Natural killer cell (primary cell): ENCODE measurements around the gene WDR54. TPM values are rescaled to one million over a fixed set of nuclear protein-coding genes. Genes with fewer than 3 reads are reported as not detected.
A peak's percentile ranks its signal among the peaks of the same experiment; 100 is the strongest.

Experiments
- ATAC-seq, 3 donors: fragments of 150-1000 bp in 2 of 3; fragments of 200-7000 bp in 1 of 3; cut with Tn5 transposase; 1 replicate in 1 of 3; 2 replicates in 2 of 3; pipeline ENCODE4 v1.10.0; 2021; ENCODE audit warnings: mild to moderate bottlenecking in 2 of 3, moderate library complexity in 2 of 3
- DNase-seq, 2 donors: peaks; one replicate each; pipeline versions ENCODE4 v3.0.0 to v3.0.0-alpha.2; 2013 to 2021; ENCODE audit warnings: mixed read lengths in 1 of 2
- H3K27ac ChIP-seq: one replicate; pipeline ENCODE4 v1.5.1; 2013; ENCODE audit warnings: mild to moderate bottlenecking, low read length
- H3K27me3 ChIP-seq: one replicate; pipeline ENCODE4 v1.6.1; 2013; ENCODE audit warnings: low read length; ENCODE audit not compliant: control insufficient read depth, insufficient read depth
- H3K36me3 ChIP-seq: one replicate; pipeline ENCODE4 v1.6.1; 2013; ENCODE audit warnings: low read length; ENCODE audit not compliant: control insufficient read depth, insufficient read depth
- H3K4me1 ChIP-seq: one replicate; pipeline ENCODE4 v1.6.1; 2013; ENCODE audit warnings: low read length; ENCODE audit not compliant: control insufficient read depth, insufficient read depth
- H3K4me3 ChIP-seq: one replicate; pipeline ENCODE4 v1.5.1; 2013; ENCODE audit warnings: low read length
- H3K9me3 ChIP-seq: one replicate; pipeline ENCODE4 v1.6.1; 2013; ENCODE audit warnings: low read length; ENCODE audit not compliant: control insufficient read depth, insufficient read depth
- H3K27ac Mint-ChIP-seq, 2 donors: one replicate each; pipeline ENCODE4 v1.8.0; 2022; ENCODE audit warnings: mild to moderate bottlenecking in 2 of 2, mixed read lengths in 2 of 2, moderate library complexity in 1 of 2
- H3K27me3 Mint-ChIP-seq, 2 donors: one replicate each; pipeline ENCODE4 v1.8.0; 2022; ENCODE audit warnings: low read depth in 2 of 2, mixed read lengths in 2 of 2
- H3K36me3 Mint-ChIP-seq: one replicate; pipeline ENCODE4 v1.8.0; 2022; ENCODE audit warnings: mixed read lengths
- H3K4me1 Mint-ChIP-seq, 2 donors: one replicate each; pipeline ENCODE4 v1.8.0; 2022; ENCODE audit warnings: mixed read lengths in 2 of 2
- H3K4me3 Mint-ChIP-seq: one replicate; pipeline ENCODE4 v1.8.0; 2022; ENCODE audit warnings: mild to moderate bottlenecking, moderate library complexity, mixed read lengths
- H3K9me3 Mint-ChIP-seq, 2 donors: one replicate each; pipeline ENCODE4 v1.8.0; 2022; ENCODE audit warnings: mixed read lengths in 2 of 2
- WGBS: methylation state at CpG from one replicate; pipeline ENCODE4 v1.1.7; 2013; ENCODE audit warnings: missing lambda C conversion rate; ENCODE audit not compliant: insufficient coverage; 5-methylcytosine and 5-hydroxymethylcytosine counted together
- intact Hi-C: fragments of 100-400 bp; cut with micrococcal nuclease; formaldehyde crosslinking; loops from one replicate; pipeline ENCODE4 v1.14.2; 2022
- total RNA-seq, 4 donors: library from RNA; stranded (reverse); fragments of 120-200 nt in 1 of 4; gene quantifications; one replicate each; pipeline versions ENCODE4 v1.2.3 to v1.2.4, GENCODE V29; 2013 to 2022
- TF ChIP-seq, protein P1 (sequence below): fragments of 200-600 bp; IDR thresholded peaks from one replicate; pipeline ENCODE4 v1.8.0; 2022; ENCODE audit warnings: antibody characterized with exemption

Gene WDR54
- total RNA-seq, 3 donors from 2014 or later (not counting 1 experiment from before 2014, with no cell fraction given), result 28.0 to 35.3 (median 28.0) TPM

DNA sequence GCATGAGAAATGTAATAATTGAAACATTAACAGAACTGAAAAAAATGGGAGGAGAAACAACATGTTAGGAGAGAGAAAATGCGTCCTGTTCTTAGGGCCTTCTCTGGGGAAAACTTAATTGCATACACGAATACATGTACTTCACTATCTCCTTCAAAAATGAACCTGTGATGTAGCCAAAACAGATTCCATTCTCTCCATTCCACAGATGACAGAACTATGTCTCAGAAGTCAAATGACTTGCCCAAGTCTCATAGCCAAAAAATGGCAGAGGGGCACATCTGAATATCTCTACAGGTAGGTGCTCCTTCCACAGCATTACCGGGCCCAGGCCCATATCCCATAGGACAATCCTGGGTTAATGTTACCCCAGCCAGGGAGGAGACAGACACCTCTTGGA is 37.5 kb upstream of the WDR54 start:
- no peaks in the 10 kb centered on the region for H3K27me3 ChIP-seq
- DNase-seq (no peak), ATAC-seq (no peak)
- H3K27me3 Mint-ChIP-seq, result no peaks in the 10 kb centered on the region
- 89% methylated on average over 3 of the region's 3 CpGs for WGBS
- peaks cover 8% of the 10 kb centered on the region for H3K36me3 ChIP-seq
- no peaks in the 10 kb centered on the region for H3K9me3 Mint-ChIP-seq
- H3K27ac ChIP-seq, result no peak overlapping the region
- H3K36me3 Mint-ChIP-seq, result no peaks in the 10 kb centered on the region
- peaks cover 18% of the 10 kb centered on the region for H3K4me1 ChIP-seq
- no peaks in the 10 kb centered on the region for H3K9me3 ChIP-seq
- TF ChIP-seq, protein P1, sequence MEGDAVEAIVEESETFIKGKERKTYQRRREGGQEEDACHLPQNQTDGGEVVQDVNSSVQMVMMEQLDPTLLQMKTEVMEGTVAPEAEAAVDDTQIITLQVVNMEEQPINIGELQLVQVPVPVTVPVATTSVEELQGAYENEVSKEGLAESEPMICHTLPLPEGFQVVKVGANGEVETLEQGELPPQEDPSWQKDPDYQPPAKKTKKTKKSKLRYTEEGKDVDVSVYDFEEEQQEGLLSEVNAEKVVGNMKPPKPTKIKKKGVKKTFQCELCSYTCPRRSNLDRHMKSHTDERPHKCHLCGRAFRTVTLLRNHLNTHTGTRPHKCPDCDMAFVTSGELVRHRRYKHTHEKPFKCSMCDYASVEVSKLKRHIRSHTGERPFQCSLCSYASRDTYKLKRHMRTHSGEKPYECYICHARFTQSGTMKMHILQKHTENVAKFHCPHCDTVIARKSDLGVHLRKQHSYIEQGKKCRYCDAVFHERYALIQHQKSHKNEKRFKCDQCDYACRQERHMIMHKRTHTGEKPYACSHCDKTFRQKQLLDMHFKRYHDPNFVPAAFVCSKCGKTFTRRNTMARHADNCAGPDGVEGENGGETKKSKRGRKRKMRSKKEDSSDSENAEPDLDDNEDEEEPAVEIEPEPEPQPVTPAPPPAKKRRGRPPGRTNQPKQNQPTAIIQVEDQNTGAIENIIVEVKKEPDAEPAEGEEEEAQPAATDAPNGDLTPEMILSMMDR, result no peak
- H3K4me3 ChIP-seq, result no peak overlapping the region
- no peak overlapping the region for H3K27ac Mint-ChIP-seq
- intact Hi-C loops, result no loop called here
- no peak overlapping the region for H3K4me3 Mint-ChIP-seq
- peaks cover 27 to 29% of the 10 kb centered on the region in 2 donors for H3K4me1 Mint-ChIP-seq

GRCh38 chr2:74385396-74385795 is 36.1 kb upstream of the WDR54 start:
- no peaks in the 10 kb centered on the region for H3K36me3 Mint-ChIP-seq
- no peaks in the 10 kb centered on the region for H3K9me3 Mint-ChIP-seq
- Histone ChIP-seq H3K9me3 (no peaks in the 10 kb centered on the region), H3K4me1 (peaks cover 5% of the 10 kb centered on the region), H3K36me3 (peaks cover 8% of the 10 kb centered on the region), H3K27ac (no peak overlapping the region), H3K27me3 (no peaks in the 10 kb centered on the region), H3K4me3 (no peak overlapping the region)
- H3K4me3 Mint-ChIP-seq, result no peak overlapping the region
- DNase-seq (no peak), ATAC-seq (no peak)
- H3K27me3 Mint-ChIP-seq, result no peaks in the 10 kb centered on the region
- no peak overlapping the region for H3K27ac Mint-ChIP-seq
- intact Hi-C loops, result no loop called here
- H3K4me1 Mint-ChIP-seq, result peaks cover 13 to 16% of the 10 kb centered on the region in 2 donors
- 93% methylated on average over 8 of the region's 8 CpGs for WGBS
- TF ChIP-seq, protein P1, result no peak

DNA sequence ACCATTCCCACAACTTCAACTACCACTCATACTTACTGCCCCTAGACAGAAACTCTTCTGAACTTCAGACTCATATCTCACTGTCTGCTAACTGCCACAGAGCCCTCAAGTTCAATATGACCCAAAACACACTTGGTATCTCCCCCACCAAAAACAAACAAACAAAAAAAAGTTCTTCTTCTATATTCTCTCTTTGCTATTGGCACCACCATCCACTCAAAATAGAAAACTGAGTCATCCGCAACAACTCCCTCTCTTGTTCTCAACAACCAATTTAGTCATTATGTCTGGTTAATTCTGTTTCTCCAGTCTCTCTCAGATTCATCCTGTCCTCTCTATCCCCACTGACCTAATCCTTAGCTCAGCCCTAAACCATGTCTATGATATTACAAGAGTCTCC is 34.2 kb upstream of the WDR54 start:
- H3K36me3 ChIP-seq, result peaks cover 8% of the 10 kb centered on the region
- H3K4me1 Mint-ChIP-seq, result peaks cover 5 to 6% of the 10 kb centered on the region in 2 donors
- no peaks in the 10 kb centered on the region for H3K27me3 Mint-ChIP-seq
- no peaks in the 10 kb centered on the region for H3K9me3 ChIP-seq
- no peaks in the 10 kb centered on the region for H3K27me3 ChIP-seq
- ATAC-seq (no peak), DNase-seq (no peak)
- WGBS, result 95% methylated on average over 1 of the region's 1 CpG
- intact Hi-C loops, result no loop called here
- H3K9me3 Mint-ChIP-seq, result no peaks in the 10 kb centered on the region
- H3K36me3 Mint-ChIP-seq, result no peaks in the 10 kb centered on the region
- H3K4me1 ChIP-seq, result peaks cover 11% of the 10 kb centered on the region
- TF ChIP-seq, protein P1, result no peak
- H3K27ac Mint-ChIP-seq, result no peak overlapping the region
- no peak overlapping the region for H3K4me3 ChIP-seq
- no peak overlapping the region for H3K27ac ChIP-seq
- no peak overlapping the region for H3K4me3 Mint-ChIP-seq

DNA sequence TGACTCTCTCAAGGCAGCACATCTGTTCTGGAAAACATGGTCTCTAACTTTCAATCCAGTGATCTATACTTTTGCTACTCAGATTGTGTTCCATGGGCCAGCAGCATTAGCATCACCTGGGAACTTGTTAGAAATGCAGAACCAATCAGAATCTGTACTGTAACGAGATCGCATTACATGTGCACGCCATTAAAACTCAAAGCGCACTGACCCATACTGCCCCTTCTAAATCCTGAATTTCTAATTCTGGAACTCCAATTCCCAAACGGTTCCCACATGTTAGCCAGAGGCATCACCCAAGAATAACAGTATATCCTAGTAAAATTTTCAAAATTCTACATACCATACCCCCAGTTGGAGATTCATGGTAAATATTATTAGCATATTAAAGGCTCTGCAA is 30.9 kb upstream of the WDR54 start:
- peaks cover under 1% of the 10 kb centered on the region for H3K36me3 ChIP-seq
- no peaks in the 10 kb centered on the region for H3K27me3 ChIP-seq
- DNase-seq (no peak), ATAC-seq (no peak)
- TF ChIP-seq, protein P1, result no peak
- WGBS, result 81% methylated on average over 5 of the region's 5 CpGs
- H3K36me3 Mint-ChIP-seq, result no peaks in the 10 kb centered on the region
- no peak overlapping the region for H3K4me3 ChIP-seq
- H3K27ac Mint-ChIP-seq, result no peak overlapping the region
- intact Hi-C loops, result loop anchor here (5.0 kb wide), 1 partner anchor 62 kb away; no protein-coding TSS in a partner anchor
- H3K9me3 ChIP-seq, result no peaks in the 10 kb centered on the region
- peaks cover 11% of the 10 kb centered on the region for H3K4me1 ChIP-seq
- H3K4me1 Mint-ChIP-seq, result peaks cover 5 to 6% of the 10 kb centered on the region in 2 donors
- H3K27ac ChIP-seq, result no peak overlapping the region
- no peaks in the 10 kb centered on the region for H3K9me3 Mint-ChIP-seq
- H3K27me3 Mint-ChIP-seq, result peaks cover 0 to 6% of the 10 kb centered on the region in 2 donors
- peak overlapping the region; percentile 94 for H3K4me3 Mint-ChIP-seq
